Astrocyte of the cerebellum (primary cell): ENCODE results near the gene PPM1G.

ENCODE experiments used
- DNase-seq: peaks from one replicate; pipeline ENCODE4 v3.0.0-alpha.2; 2011; ENCODE audit warnings: low read depth
- H3K4me3 ChIP-seq: 2 replicates; pipeline ENCODE4 v1.5.1; 2011; ENCODE audit warnings: mild to moderate bottlenecking, low read depth, low read length, moderate library complexity
- in situ Hi-C: cut with HindIII; loops from 2 replicates; pipeline ENCODE4 v1.10.0; 2017; ENCODE audit warnings: low sequenced_read_pairs
- TF ChIP-seq, protein P1 (sequence below): IDR thresholded peaks from 2 replicates; pipeline ENCODE4 v1.5.1; 2012; ENCODE audit warnings: low read length, low read depth, moderate library complexity, mild to moderate bottlenecking; ENCODE audit errors: missing control alignments

PPM1G gene

DNA sequence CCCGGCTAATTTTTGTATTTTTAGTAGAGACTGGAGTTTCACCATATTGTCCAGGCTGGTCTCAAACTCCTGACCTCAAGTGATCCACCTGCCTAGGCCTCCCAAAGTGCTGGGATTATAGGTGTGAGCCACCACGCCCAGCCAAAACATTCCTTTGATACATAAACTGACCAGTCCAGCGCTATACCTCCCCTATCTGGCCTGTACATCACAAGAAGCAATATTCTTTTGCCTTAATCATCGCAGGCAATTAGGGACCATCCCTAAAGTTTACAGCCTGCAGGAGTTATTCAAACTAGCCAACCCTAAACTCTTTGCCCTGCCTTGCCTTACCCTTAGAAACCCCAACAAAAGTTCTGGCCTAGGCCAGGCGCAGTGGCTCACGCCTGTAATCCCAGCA is 6.8 kb upstream of the PPM1G start:
- no peak overlapping the region for H3K4me3 ChIP-seq
- DNase-seq, result no peak
- TF ChIP-seq, protein P1, sequence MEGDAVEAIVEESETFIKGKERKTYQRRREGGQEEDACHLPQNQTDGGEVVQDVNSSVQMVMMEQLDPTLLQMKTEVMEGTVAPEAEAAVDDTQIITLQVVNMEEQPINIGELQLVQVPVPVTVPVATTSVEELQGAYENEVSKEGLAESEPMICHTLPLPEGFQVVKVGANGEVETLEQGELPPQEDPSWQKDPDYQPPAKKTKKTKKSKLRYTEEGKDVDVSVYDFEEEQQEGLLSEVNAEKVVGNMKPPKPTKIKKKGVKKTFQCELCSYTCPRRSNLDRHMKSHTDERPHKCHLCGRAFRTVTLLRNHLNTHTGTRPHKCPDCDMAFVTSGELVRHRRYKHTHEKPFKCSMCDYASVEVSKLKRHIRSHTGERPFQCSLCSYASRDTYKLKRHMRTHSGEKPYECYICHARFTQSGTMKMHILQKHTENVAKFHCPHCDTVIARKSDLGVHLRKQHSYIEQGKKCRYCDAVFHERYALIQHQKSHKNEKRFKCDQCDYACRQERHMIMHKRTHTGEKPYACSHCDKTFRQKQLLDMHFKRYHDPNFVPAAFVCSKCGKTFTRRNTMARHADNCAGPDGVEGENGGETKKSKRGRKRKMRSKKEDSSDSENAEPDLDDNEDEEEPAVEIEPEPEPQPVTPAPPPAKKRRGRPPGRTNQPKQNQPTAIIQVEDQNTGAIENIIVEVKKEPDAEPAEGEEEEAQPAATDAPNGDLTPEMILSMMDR, result no peak
- in situ Hi-C loops, result no loop called here

DNA sequence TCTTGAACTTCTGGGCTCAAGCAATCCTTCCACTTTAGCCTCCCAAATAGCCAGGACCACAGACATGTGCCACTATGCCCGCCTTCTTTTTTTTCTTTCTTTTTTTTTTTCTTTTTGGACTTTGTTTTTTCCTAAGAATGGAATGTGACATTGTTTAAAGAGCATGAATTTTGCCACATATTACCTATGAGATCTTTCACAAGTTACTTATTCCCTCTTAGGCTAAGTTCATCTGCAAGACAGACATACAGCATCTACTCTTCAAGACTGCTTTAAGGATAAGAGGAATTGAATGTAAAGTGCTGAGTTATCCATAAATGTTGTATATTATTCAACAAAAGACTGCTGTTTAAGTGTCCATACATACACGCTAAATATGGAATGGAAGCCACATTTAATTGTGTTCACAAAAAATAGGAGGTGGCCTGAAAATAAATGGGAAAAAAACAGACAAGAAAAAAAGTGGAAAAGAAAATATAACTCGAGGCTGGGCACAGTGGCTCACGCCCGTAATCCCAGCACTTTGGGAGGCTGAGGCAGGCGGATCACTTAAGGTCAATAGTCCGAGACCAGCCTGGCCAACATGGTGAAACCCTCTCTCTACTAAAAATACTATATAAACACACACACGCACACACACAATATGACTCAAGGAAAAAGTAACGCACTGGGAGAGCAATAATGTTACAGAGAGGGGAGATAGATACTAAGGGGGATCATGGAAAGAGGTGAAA is 3.2 kb upstream of the PPM1G start:
- no peak for DNase-seq
- in situ Hi-C loops, result no loop called here
- H3K4me3 ChIP-seq, result no peak overlapping the region
- TF ChIP-seq, protein P1, result no peak

- TF ChIP-seq, protein P1, result no peak
- no peak for DNase-seq
- peak overlapping the region; percentile 96 for H3K4me3 ChIP-seq
- in situ Hi-C loops, result no loop called here
Measured at GRCh38 chr2:27408601-27409320, 630 bp downstream of the PPM1G start.

DNA sequence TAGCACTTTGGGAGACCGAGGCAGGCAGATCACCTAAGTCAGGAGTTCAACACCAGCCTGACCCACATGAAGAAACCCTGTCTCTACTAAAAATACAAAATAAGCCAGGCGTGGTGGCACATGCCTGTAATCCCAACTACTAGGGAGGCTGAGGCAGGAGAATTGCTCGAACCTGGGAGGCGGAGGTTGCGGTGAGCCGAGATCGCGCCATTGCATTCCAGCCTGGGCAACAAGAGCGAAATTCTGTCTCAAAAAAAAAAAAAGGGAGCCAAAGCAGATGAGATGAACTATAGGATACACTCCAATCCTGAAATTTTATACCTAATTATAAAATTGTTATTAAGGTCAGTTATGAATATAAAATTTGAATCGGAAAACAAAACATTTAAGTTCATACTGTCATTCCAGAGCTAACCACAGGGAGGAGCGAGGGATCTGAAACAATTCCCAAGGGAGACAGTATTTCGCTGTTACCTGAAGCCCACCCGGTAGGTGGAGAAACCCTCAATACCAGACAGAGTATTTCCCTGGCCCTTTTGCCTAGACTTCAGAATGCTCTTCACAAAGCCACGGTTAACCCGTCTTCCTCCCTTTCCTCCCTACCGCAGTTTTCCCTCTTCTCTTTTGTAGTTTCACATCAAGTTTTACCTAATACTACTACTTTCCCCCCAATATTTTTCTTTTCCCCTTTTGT is 1.4 kb downstream of the PPM1G start:
- TF ChIP-seq, protein P1, result peak; percentile 58
- peak overlapping the region; percentile 96 for H3K4me3 ChIP-seq
- peak; percentile 48 for DNase-seq
- in situ Hi-C loops, result no loop called here

DNA sequence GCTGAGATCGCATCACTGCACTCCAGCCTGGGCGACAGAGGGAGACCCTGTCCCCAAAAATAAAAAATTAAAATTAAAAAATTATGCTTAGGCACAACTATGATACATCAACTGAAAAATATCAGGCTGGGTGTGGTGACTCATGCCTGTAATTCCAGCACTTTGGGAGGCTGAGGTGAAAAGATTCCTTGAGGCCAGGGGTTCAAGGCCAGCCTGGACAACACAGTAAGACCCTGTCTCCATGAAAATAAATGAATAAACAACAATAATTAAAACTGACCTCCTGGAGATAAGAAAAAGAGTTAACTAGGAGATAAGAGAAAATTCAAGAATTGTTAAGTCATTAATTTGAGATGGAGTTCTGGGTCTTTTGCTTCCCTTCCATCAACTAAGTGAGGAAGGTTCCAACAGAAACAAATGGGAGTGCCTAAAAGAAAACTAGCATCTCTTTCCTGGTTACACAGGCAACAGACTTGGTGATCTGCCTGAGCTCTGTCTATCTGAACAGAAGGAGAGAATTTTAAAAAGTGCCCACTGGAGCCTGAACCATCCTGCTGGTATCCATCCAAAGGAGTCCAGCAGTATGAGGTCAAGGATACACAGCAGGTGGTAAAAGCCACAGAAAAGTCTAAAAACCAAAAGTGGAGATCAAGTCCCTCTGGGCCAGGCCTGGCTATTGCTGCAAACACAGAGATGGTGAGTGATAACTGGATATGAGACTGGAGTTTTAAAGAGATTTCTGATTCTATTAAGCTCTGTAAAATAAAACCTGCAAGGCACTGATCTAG is 8.8 kb downstream of the PPM1G start:
- in situ Hi-C loops, result no loop called here
- DNase-seq, result peak; percentile 45
- TF ChIP-seq, protein P1, result no peak
- H3K4me3 ChIP-seq, result no peak overlapping the region

- H3K4me3 ChIP-seq, result no peak overlapping the region
- DNase-seq, result no peak
- TF ChIP-seq, protein P1, result no peak
- in situ Hi-C loops, result no loop called here
Measured at GRCh38 chr2:27398962-27399361, 10.4 kb downstream of the PPM1G start.
